GM19099 (cell line): Measurements from ENCODE around the gene GADD45G.

ENCODE experiments used
- POLR2A ChIP-seq: IDR thresholded peaks from 3 replicates; pipeline ENCODE4 v1.6.1; 2011; ENCODE audit warnings: low read depth; ENCODE audit not compliant: insufficient read length; ENCODE audit errors: extremely low read depth

GADD45G gene

DNA sequence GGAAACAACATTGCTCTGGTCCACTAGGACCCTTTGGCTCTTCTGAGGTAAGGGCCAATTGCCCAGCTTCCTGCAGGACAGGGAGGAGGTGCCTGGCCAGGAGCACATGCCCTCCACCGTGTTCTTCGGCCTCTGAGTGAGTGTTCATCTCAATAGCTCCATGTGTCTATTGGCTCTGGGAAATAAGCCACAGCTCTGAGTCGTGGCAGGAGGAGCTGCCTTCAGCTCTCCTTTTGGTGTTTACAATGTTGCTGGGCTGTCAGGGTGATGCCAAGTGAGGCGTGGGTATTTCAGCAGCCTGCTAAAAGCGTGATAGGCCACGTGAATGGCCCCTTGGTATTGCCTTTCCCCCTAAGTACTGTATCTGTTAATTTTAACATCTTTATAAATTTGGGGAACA lies 26.6 kb downstream of the GADD45G start:
- no peak for TF ChIP-seq POLR2A

DNA sequence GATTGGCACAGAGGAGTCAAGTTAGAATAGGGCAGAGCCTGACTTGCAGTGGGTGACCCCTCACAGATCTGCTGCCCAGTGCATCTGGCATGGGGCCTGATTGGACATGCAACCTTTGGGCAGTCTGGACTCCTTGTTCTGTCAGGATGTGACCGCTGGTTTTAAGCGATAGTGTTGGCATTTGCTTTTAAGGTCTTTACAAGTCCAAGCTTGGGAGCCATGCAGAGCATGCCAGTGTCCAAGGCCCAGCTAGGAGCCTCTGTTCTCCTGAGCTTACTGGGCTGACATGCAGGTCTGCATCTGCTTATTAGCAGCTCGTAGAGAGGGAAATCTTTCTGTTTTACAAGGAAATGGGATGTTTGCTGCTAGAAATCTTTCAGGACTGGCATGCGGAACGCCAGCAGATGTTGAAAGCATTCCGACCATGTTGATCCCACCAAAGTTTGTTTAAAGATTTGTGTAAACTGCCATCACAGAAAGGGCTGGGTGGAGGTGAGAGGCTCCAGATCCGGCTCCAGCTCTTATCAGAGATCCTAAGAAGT lies 27.5 kb downstream of the GADD45G start:
- no peak for TF ChIP-seq POLR2A

DNA sequence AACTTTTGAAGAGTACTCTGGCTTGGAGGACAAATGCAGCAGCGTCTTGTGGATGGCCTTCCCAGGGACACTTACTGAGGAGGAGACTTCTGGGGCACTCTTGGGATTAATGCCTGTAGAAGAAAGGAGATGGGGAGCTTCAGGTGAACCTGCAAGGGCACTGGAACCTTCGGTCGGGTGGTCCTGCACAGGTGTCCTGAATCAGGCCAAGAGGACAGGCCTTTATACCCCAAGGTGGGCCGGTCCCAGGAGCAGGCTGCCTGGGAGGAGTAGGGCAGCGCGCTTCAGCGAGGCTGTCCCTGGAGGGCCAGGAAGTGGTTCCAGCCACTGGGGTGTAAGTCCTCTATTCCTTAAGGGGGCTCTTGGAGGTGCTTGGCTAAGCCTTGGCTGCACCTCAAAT lies 27.9 kb downstream of the GADD45G start:
- no peak for TF ChIP-seq POLR2A

DNA sequence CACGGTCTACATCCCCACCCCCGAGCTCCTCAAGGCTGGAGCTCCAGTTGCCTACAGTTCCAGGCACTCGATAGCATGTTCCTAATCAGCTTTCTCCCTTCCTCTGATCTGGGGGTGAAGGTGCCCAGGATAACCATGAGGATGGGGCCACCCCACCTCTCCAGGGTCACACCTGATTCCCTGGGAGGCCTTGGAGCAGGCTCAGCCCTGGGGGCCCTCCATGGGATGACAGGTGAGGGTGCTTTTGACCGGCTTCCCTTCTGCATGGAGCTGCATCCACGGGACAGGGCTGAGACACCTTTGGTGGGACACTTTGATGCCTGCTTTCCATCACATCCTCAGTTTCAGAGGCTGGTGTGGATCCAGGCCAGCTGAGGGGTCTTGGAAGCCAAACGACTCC lies 28.6 kb downstream of the GADD45G start:
- no peak for TF ChIP-seq POLR2A

DNA sequence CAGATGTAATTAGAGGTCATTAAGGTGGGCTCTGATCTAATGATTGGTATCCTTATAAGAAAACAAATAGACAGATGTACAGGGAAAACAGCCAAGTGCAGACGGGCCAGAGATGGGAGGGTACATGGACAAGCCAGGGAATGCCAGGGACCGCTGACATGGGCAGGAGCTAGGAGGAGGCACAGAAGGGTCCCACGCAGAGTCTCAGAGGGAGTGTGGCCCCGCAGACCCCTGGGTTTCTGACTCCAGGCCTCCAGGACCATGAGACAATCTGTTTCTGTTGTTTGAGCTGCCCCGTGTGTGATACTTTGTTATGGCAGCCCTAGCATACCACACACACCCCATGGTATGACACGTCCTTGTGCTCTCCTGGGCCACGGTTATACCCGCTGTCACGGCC lies 29.1 kb downstream of the GADD45G start:
- TF ChIP-seq POLR2A = no peak

DNA sequence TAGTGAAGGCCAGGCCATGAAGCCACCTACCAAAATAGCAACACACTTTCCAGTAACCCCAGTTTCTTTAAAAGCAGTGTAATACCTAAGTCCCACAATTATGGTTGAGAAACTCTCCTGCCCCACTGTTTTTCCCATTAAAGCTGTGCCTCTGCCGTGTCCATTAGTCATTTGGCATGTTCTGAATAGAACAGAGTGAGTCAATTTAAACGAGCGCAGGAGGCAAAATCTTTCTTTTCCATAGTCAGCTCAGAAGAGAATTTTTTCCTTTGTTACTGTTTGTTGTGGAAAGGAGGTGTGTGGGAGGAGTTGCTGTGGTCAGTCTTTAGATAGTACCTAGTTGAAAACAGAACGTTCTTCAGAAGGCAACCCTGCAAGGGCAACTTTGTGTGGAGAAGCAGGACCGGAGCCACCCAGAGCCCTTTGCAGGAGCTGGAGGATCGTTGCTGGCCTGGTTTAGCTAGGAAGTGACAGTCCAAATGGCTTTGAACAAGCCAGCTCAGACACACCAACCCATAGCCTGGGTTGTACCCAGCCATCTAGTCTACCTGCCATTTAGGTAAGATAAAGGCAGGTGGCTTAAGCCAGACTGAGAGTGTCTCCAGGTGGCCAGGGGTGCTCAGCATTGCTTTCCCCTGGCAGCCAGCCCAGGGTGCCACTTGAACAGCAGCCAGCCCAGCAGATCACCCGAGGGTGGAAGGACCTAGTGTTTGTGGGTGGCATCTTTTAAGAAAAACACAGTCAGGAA lies 30.4 kb downstream of the GADD45G start:
- TF ChIP-seq POLR2A = no peak

DNA sequence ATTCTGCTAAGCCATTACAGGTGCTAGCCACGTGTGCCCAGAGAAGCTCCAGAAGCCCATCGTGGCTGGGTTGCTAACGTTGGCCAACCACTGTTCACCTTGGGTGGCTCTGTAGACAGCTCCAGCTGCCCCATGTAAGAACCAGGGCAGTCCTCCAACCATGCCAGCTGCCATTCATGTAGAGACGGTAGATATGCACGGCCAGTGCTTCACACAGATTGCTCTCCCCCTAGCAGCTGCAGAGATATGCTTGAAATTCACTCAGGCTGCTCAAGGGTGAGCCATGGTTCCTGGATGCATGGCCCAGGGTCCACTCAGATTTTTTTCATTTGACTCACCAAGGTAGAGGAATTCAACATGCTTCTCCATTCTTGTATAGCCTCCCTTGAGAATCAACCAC lies 31.0 kb downstream of the GADD45G start:
- TF ChIP-seq POLR2A = no peak

DNA sequence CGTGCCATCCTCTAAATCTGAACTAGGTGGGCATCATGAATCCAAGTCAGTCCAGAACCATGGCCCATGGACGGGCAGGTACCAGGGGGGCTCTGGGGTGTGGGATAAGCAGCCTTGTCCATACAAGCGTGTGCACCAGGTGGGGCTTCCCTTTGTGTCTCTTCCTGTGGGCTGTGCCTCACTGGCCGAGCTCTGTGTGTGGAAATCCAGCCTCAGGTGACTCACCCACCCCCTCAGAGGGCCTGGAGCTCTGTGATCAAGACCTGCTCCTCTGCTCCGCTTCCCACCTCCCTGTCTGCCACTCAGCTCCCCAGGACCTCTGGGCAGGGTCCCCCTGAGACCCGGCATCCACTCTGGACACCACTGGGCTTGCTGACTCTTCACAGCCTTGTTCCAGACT lies 33.0 kb downstream of the GADD45G start:
- no peak for TF ChIP-seq POLR2A

DNA sequence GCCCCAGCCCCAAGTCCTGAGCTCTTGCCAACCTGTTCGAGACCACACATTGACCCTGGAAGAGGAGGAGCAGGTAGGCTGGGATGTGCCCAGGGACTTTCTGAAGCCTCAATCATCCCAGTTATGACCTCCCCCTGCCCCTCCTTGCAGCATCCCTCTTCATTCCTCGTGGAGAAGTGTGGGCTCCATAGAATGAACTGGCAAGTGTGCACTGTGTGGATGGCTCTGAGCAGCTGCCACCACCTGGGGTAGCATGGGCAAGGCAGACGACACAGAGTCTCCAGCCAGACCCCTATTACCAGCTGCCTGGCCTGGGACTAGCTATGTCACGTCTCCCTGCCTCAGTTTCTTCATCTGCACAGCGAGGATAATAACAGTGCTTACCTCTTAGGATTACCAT lies 33.5 kb downstream of the GADD45G start:
- TF ChIP-seq POLR2A = no peak

DNA sequence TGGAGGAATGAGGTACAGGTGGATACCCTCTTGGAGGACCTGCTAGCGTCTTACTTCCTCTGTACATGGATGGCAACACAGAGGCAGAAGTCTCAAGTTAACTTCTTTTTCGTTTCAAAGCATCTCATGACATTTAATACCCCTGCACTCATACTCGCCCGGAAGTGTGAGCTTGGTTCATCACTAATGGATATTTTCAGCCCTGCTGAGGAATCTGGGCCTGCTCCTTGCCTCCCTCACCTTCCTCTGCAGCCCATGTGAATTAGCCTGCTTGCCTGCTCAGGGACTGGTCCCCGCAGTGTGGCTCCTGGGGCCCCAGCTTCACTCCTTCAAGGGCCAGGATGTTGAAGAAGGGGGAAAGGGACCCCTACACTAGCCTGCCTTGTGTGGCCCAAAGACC lies 34.1 kb downstream of the GADD45G start:
- no peak for TF ChIP-seq POLR2A

DNA sequence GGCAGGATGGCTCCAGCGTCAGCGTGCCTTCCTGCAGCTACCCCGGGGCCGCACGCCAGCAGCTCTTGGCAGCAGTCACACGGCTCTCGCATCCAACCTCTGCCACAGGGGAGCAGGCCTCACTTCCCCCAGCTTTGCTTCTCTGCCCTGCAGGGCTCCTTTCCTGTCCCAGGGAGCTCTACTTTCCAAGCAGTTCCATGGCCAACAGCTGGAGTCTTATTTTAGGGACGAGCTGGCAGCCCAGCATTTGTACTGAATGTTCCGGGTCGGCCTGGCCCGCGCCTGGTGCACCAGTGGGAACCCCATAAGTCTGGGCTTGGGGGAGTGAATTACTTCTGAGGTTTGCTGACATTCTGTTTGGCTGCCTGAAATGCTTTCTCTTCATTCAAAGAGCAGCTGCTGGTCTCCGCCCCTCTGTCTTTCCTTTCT lies 34.6 kb downstream of the GADD45G start:
- TF ChIP-seq POLR2A = no peak

DNA sequence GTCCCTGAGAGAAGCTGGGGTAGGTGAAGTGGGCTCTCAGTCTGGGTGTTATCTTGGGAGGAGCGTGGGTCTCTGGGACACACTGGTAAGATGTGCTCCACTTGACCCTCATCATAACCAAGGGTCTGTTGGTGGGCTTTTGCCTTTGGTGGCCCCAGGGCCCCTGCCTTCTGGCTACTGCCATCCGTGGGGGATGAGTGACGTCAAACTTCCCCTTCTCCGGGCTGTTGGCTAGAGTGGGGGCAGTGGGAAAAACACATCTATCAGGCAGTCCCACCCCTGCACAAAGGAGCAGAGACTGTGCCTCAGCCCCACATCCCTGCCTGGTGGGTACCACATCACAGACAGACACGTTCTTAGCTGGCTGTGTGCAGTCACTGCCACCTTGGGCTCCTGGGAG lies 35.1 kb downstream of the GADD45G start:
- no peak for TF ChIP-seq POLR2A

DNA sequence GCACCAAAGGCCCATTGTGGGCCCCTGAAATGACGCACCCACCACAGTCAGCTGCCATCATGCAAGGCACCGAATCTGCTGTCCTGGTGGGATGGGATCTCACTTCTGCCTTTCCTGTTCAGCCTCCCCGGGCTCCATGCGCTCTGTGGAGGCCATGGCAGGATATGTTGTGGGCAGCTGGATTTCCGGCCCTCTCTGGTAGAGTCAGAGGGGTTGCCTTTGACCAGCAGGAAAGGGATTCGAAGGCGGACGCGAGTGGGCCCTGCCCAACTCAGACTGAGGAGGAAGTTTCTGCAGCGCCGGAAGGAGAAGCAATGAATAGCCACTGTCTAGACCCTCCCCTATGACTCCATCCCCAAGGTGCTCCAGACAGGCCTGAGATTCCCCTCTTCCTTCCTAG lies 35.5 kb downstream of the GADD45G start:
- TF ChIP-seq POLR2A = no peak

DNA sequence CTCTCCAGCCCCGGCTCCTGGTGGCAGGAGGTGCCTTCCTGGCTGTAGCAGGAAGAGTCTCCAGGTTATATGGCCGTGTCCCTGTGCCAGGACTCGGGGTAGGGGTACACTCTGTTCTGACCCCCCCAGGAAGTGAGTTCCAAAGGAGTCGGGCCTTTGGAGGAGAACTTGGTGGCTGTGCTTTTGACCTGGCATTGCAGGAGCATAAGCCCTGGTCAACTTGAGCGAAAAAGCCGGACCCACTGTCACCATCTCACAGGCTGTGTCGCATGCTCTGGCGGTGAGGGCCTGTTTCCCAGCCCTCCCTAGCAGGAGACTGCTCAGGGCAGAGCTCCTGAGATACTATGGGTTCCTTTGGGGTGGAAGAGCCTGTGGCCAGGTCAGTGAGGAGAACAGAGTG lies 36.0 kb downstream of the GADD45G start:
- no peak for TF ChIP-seq POLR2A

DNA sequence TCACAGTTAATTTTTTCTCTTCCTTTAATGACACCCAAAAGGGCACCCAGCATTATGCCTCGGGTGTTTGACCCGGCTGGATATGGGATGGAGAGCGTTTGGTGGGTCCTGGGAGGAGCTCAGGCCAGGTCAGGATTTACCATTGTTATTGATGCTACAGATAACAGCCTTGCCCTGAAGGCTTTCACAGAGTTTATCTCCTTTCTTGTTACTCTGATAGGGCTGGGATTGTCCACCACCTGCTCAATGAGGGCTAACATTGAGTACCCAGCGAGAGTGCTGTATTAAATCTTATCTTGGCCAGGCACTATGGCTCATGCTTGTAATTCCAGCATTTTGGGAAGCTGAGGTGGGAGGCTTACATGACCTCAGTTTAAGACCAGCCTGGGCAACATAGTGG lies 37.2 kb downstream of the GADD45G start:
- no peak for TF ChIP-seq POLR2A

DNA sequence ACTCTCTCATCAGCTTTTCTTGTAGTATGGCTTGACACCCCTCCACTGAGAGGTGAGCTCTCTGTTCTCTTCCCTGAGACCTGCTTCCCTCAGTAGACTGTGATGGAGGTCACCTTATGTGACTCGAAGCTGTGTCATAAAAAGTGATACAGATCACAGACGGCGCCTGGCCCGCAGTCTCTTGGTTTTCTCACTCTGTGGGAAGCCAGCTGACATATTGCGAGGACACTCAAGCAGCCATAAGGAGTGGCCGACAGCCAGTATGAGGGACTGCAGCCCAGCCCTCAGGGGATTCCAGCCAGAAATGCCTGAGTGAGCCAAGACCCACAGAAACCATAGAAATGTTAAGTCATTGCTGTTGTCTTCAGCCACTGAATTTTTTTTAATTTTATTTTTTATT lies 38.0 kb downstream of the GADD45G start:
- TF ChIP-seq POLR2A = no peak

DNA sequence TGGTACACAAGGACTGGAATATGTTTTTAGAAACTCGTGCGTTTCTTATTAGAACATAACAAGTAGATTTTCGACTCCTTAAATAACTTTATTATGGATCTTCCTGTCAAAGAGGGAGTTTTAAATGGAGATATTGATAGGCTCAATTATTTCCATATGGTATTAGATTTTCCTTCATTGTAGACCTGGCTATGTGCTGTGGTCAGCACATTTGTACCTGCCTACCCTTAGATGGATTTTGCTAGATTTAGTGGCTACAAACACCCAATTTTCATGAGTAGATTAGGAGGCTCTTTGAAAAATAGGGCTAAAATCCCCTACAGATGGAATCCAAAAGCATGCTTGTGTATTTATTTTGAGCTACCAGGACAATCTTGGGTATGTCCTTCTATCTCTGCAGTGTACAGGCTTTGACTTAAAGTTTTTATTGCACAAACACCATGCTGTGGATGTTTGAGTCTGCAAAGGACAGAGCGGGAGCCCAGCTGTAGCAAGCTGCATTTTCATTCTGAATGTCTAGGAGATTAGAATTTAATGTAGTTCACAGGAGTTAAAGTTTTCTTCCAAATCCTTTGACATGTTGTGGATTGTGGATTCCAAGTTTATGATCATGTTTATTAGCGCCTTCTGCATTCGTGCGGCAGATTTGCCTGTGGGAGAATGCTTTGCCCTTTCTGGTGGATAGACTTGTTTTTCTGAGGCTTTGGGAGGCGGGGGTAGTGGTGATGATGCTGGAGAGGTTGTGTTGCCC lies 41.6 kb downstream of the GADD45G start:
- TF ChIP-seq POLR2A = no peak
